Frontal cortex (tissue), 4 donors: ENCODE data around the gene ALG12. TPM values are rescaled to one million over a fixed set of nuclear protein-coding genes. Genes with fewer than 3 reads are reported as not detected.

ENCODE experiments used
- DNase-seq, 2 donors: peaks; one replicate each; pipeline ENCODE4 v3.0.0; 2012; ENCODE audit warnings: low spot score in 2 of 2
- FAIRE-seq: peaks from 2 replicates; lab custom pipeline; 2012; peaks lifted over from hg19 to GRCh38; lab: Jason Lieb, UNC
- total RNA-seq: library from RNA; depleted of rRNA; stranded (reverse); fragments of >200 nt; gene quantifications from one replicate; pipeline ENCODE4 v1.2.3, GENCODE V29; 2014
- donor health status: control.
- donor health status: control.
- donor health status: control.

The ALG12 gene
- 8.6 TPM for total RNA-seq

- peak; percentile 100 for DNase-seq
- FAIRE-seq, result no peak
Measured at GRCh38 chr22:49917974-49918910, at the start of gene ALG12, which contains the start of gene CRELD2. Gene ALG12, minus strand, starts transcription at chr22:49918438. Its CDS starts 4,673 bp downstream, at chr22:49913765. Gene CRELD2, plus strand, starts transcription at chr22:49918634. Its CDS starts 136 bp downstream, at chr22:49918770.

- FAIRE-seq, result no peak
- DNase-seq, result no peak
Measured at GRCh38 chr22:49967706-49968208, 49.5 kb upstream of the ALG12 start.

GRCh38 chr22:49966774-49967705, 48.8 kb upstream of the ALG12 start:
- FAIRE-seq (no peak), DNase-seq (no peak)

- DNase-seq, result no peak
- FAIRE-seq, result no peak
Measured at GRCh38 chr22:49966041-49966773, 48.0 kb upstream of the ALG12 start.

GRCh38 chr22:49965091-49966040, 47.1 kb upstream of the ALG12 start:
- no peak for DNase-seq
- no peak for FAIRE-seq

GRCh38 chr22:49964136-49965090, 46.2 kb upstream of the ALG12 start:
- no peak for DNase-seq
- FAIRE-seq, result no peak

GRCh38 chr22:49963647-49964026, 45.4 kb upstream of the ALG12 start:
- no peak for FAIRE-seq
- no peak for DNase-seq

GRCh38 chr22:49962751-49963646, 44.8 kb upstream of the ALG12 start:
- no peak for FAIRE-seq
- no peak for DNase-seq

GRCh38 chr22:49962012-49962750, 43.9 kb upstream of the ALG12 start:
- FAIRE-seq (no peak), DNase-seq (peak; percentile 85 to 87)

GRCh38 chr22:49961601-49962011, 43.4 kb upstream of the ALG12 start:
- FAIRE-seq (no peak), DNase-seq (no peak)

GRCh38 chr22:49961005-49961600, 42.9 kb upstream of the ALG12 start:
- DNase-seq (peak in 1 of 2 donors; percentile 65), FAIRE-seq (no peak)

GRCh38 chr22:49960159-49961004, 42.1 kb upstream of the ALG12 start, which contains the start of gene PIM3:
Gene PIM3, plus strand, starts transcription at chr22:49960772. Its CDS starts 176 bp downstream, at chr22:49960948.
- FAIRE-seq (no peak), DNase-seq (peak; percentile 99)

- DNase-seq (no peak), FAIRE-seq (no peak)
Measured at GRCh38 chr22:49959782-49960158, 41.5 kb upstream of the ALG12 start.
